HG03064 (cell line): ENCODE results near the gene B4GALNT2.
"Not testable (repeated sequence)": the region's sequence is repeated elsewhere in the genome, so short reads cannot be mapped to it uniquely, and the experiment has no call there.

Source experiments
- ATAC-seq: cut with Tn5 transposase; IDR thresholded peaks from one replicate; pipeline ENCODE4 v1.9.1; 2021; ENCODE audit warnings: low read depth; ENCODE audit not compliant: unreplicated experiment

Gene B4GALNT2

GRCh38 chr17:49170711-49171110 is 38.1 kb downstream of the B4GALNT2 start:
- not testable (repeated sequence) for ATAC-seq

- not testable (repeated sequence) for ATAC-seq
Observed at GRCh38 chr17:49175978-49176377, 43.4 kb downstream of the B4GALNT2 start.

- no peak for ATAC-seq
Observed at GRCh38 chr17:49180303-49180702, 47.7 kb downstream of the B4GALNT2 start.

- ATAC-seq: no peak
Observed at GRCh38 chr17:49180998-49181635, 48.5 kb downstream of the B4GALNT2 start.

GRCh38 chr17:49183341-49183740 is 50.8 kb downstream of the B4GALNT2 start:
- ATAC-seq: no peak

- ATAC-seq: no peak
Observed at GRCh38 chr17:49183801-49184200, 51.2 kb downstream of the B4GALNT2 start.

- not testable (repeated sequence) for ATAC-seq
Observed at GRCh38 chr17:49184522-49184921, 52.0 kb downstream of the B4GALNT2 start.

- not testable (repeated sequence) for ATAC-seq
Observed at GRCh38 chr17:49185381-49185780, 52.8 kb downstream of the B4GALNT2 start.

- no peak for ATAC-seq
Observed at GRCh38 chr17:49187301-49187700, 54.7 kb downstream of the B4GALNT2 start.

- no peak for ATAC-seq
Observed at GRCh38 chr17:49190932-49191331, 58.4 kb downstream of the B4GALNT2 start.

- ATAC-seq: peak; percentile 8
Observed at GRCh38 chr17:49191409-49191916, 58.9 kb downstream of the B4GALNT2 start.

GRCh38 chr17:49191917-49192741 is 59.6 kb downstream of the B4GALNT2 start:
- ATAC-seq: peak; percentile 34

GRCh38 chr17:49193513-49194296 is 61.1 kb downstream of the B4GALNT2 start:
- no peak for ATAC-seq

- no peak for ATAC-seq
Observed at GRCh38 chr17:49194297-49194607, 61.7 kb downstream of the B4GALNT2 start.

GRCh38 chr17:49195751-49196150 is 63.2 kb downstream of the B4GALNT2 start:
- ATAC-seq: no peak

GRCh38 chr17:49196520-49196919 is 64.0 kb downstream of the B4GALNT2 start:
- no peak for ATAC-seq

GRCh38 chr17:49197346-49197998 is 64.9 kb downstream of the B4GALNT2 start:
- ATAC-seq: no peak

GRCh38 chr17:49198211-49198610 is 65.6 kb downstream of the B4GALNT2 start:
- no peak for ATAC-seq

GRCh38 chr17:49200423-49201083 is 68.0 kb downstream of the B4GALNT2 start:
- ATAC-seq: no peak

- no peak for ATAC-seq
Observed at GRCh38 chr17:49201481-49201927, 68.9 kb downstream of the B4GALNT2 start.
